Measurements from ENCODE around the gene LTN1.

The LTN1 gene

GRCh38 chr21:28986677-28987076 lies 6.0 kb downstream of the LTN1 start:
- no peak for FAIRE-seq
- no peak for DNase-seq (ENCODE audit: insufficient read length, low spot score)

GRCh38 chr21:28982637-28983036 lies 10.0 kb downstream of the LTN1 start:
- DNase-seq (ENCODE audit: insufficient read length, low spot score) (no peak), FAIRE-seq (no peak)

- FAIRE-seq (no peak), DNase-seq (ENCODE audit: insufficient read length, low spot score) (no peak)
Observed at GRCh38 chr21:28979092-28979491, 13.6 kb downstream of the LTN1 start.

GRCh38 chr21:28975397-28975796 lies 17.3 kb downstream of the LTN1 start:
- DNase-seq (ENCODE audit: insufficient read length, low spot score) (no peak), FAIRE-seq (no peak)

- DNase-seq (ENCODE audit: insufficient read length, low spot score) = no peak
- FAIRE-seq = no peak
Observed at GRCh38 chr21:28974531-28975227, 18.0 kb downstream of the LTN1 start.

- no peak for DNase-seq (ENCODE audit: insufficient read length, low spot score)
- FAIRE-seq = no peak
Observed at GRCh38 chr21:28972398-28972797, 20.3 kb downstream of the LTN1 start.

- DNase-seq (ENCODE audit: insufficient read length, low spot score) (no peak), FAIRE-seq (no peak)
Observed at GRCh38 chr21:28971171-28971570, 21.5 kb downstream of the LTN1 start.

- DNase-seq (ENCODE audit: insufficient read length, low spot score) = no peak
- FAIRE-seq = no peak
Observed at GRCh38 chr21:28963831-28964230, 28.8 kb downstream of the LTN1 start.

GRCh38 chr21:28962465-28962864 lies 30.2 kb downstream of the LTN1 start:
- DNase-seq (ENCODE audit: insufficient read length, low spot score) = no peak
- no peak for FAIRE-seq

- DNase-seq (ENCODE audit: insufficient read length, low spot score) (no peak), FAIRE-seq (no peak)
Observed at GRCh38 chr21:28961927-28962326, 30.8 kb downstream of the LTN1 start.

- no peak for FAIRE-seq
- DNase-seq (ENCODE audit: insufficient read length, low spot score) = no peak
Observed at GRCh38 chr21:28960245-28960644, 32.4 kb downstream of the LTN1 start.

- DNase-seq (ENCODE audit: insufficient read length, low spot score) = no peak
- FAIRE-seq = no peak
Observed at GRCh38 chr21:28959367-28960099, 33.1 kb downstream of the LTN1 start.

GRCh38 chr21:28953247-28953646 lies 39.4 kb downstream of the LTN1 start:
- FAIRE-seq = no peak

GRCh38 chr21:28952686-28953085 lies 40.0 kb downstream of the LTN1 start:
- FAIRE-seq = no peak
- DNase-seq (ENCODE audit: insufficient read length, low spot score) = no peak

More at GRCh38 chr21:28953247-28953646, 39.4 kb downstream of the LTN1 start:
- DNase-seq (ENCODE audit: insufficient read length, low spot score) = no peak

- DNase-seq (ENCODE audit: insufficient read length, low spot score) (no peak), FAIRE-seq (no peak)
Observed at GRCh38 chr21:28949318-28949717, 43.4 kb downstream of the LTN1 start.

GRCh38 chr21:28944296-28944695 lies 48.4 kb downstream of the LTN1 start:
- FAIRE-seq (no peak), DNase-seq (ENCODE audit: insufficient read length, low spot score) (no peak)

GRCh38 chr21:28943631-28944030 lies 49.0 kb downstream of the LTN1 start:
- DNase-seq (ENCODE audit: insufficient read length, low spot score) (no peak), FAIRE-seq (peak; percentile 47)

- DNase-seq (ENCODE audit: insufficient read length, low spot score) (no peak), FAIRE-seq (no peak)
Observed at GRCh38 chr21:28938726-28939125, 54.0 kb downstream of the LTN1 start.

GRCh38 chr21:28937737-28938136 lies 54.9 kb downstream of the LTN1 start:
- DNase-seq (ENCODE audit: insufficient read length, low spot score) (no peak), FAIRE-seq (no peak)

- DNase-seq (ENCODE audit: insufficient read length, low spot score) (no peak), FAIRE-seq (no peak)
Observed at GRCh38 chr21:28936721-28937120, 56.0 kb downstream of the LTN1 start.

GRCh38 chr21:28936036-28936435 lies 56.6 kb downstream of the LTN1 start:
- FAIRE-seq = no peak
- no peak for DNase-seq (ENCODE audit: insufficient read length, low spot score)

GRCh38 chr21:28932717-28933116 lies 60.0 kb downstream of the LTN1 start:
- FAIRE-seq (no peak), DNase-seq (ENCODE audit: insufficient read length, low spot score) (no peak)

All from GM19239 (cell line).